ENCODE results near the gene ZMYND11.

Gene ZMYND11

GRCh38 chr10:226018-226417 lies 90.8 kb downstream of the ZMYND11 start:
- CTCF ChIA-PET, result no interaction called here
- POLR2A ChIA-PET, result no interaction called here
- TF ChIP-seq SUZ12 (IDR thresholded peaks at IDR 0.05), result no peak
- TF ChIP-seq LEF1 (IDR thresholded peaks at IDR 0.05; ENCODE audit: borderline replicate concordance), result no peak
- TF ChIP-seq HDGF (IDR thresholded peaks at IDR 0.05; ENCODE audit: borderline replicate concordance), result no peak
- TF ChIP-seq ARNT (IDR thresholded peaks at IDR 0.05), result no peak
- no peak for TF ChIP-seq CTBP1 (IDR thresholded peaks at IDR 0.05; ENCODE audit: borderline replicate concordance)
- no peak for TF ChIP-seq ZNF384 (IDR thresholded peaks at IDR 0.05)
- no peak for TF ChIP-seq TARDBP (IDR thresholded peaks at IDR 0.05)
- no peak for TF ChIP-seq NFRKB (IDR thresholded peaks at IDR 0.05)
- TF ChIP-seq FOXM1 (IDR thresholded peaks at IDR 0.05; ENCODE audit: borderline replicate concordance), result no peak
- TF ChIP-seq FOXA1 (IDR thresholded peaks at IDR 0.05), result no peak
- TF ChIP-seq SP1 (IDR thresholded peaks at IDR 0.05), result no peak
- no peak for DNase-seq (ENCODE audit: extremely low spot score)

GRCh38 chr10:227014-227413 lies 91.8 kb downstream of the ZMYND11 start:
- ChIA-PET POLR2A (no interaction called here), CTCF (no interaction called here)
- no peak for DNase-seq (ENCODE audit: extremely low spot score)
- no peak for TF ChIP-seq L3MBTL2 (conservative IDR thresholded peaks at IDR 0.05)
- TF ChIP-seq FOXK2 (IDR thresholded peaks at IDR 0.05), result no peak
- no peak for TF ChIP-seq CTBP1 (IDR thresholded peaks at IDR 0.05; ENCODE audit: borderline replicate concordance)
- TF ChIP-seq ZNF384 (IDR thresholded peaks at IDR 0.05), result no peak

GRCh38 chr10:228366-228765 lies 93.1 kb downstream of the ZMYND11 start:
- TF ChIP-seq BHLHE40 (IDR thresholded peaks at IDR 0.05; ENCODE audit: borderline replicate concordance) (no peak), TARDBP (IDR thresholded peaks at IDR 0.05) (no peak), SP1 (IDR thresholded peaks at IDR 0.05) (no peak), FOXA1 (IDR thresholded peaks at IDR 0.05) (no peak), PKNOX1 (IDR thresholded peaks at IDR 0.05) (no peak), HDGF (IDR thresholded peaks at IDR 0.05; ENCODE audit: borderline replicate concordance) (no peak), FOXK2 (IDR thresholded peaks at IDR 0.05) (no peak), NFRKB (IDR thresholded peaks at IDR 0.05) (no peak), LEF1 (IDR thresholded peaks at IDR 0.05; ENCODE audit: borderline replicate concordance) (no peak), CTBP1 (IDR thresholded peaks at IDR 0.05; ENCODE audit: borderline replicate concordance) (no peak), FOXM1 (IDR thresholded peaks at IDR 0.05; ENCODE audit: borderline replicate concordance) (no peak), ZNF384 (IDR thresholded peaks at IDR 0.05) (no peak), ARNT (IDR thresholded peaks at IDR 0.05) (no peak), L3MBTL2 (conservative IDR thresholded peaks at IDR 0.05) (no peak), ELF4 (IDR thresholded peaks at IDR 0.05) (no peak), SUZ12 (IDR thresholded peaks at IDR 0.05) (no peak)
- ChIA-PET CTCF (no interaction called here), POLR2A (no interaction called here)
- DNase-seq (ENCODE audit: extremely low spot score), result no peak

- POLR2A ChIA-PET, result no interaction called here
- peak; percentile 16 for DNase-seq (ENCODE audit: extremely low spot score)
- TF ChIP-seq L3MBTL2 (conservative IDR thresholded peaks at IDR 0.05) (no peak), SP1 (IDR thresholded peaks at IDR 0.05) (no peak), ZNF384 (IDR thresholded peaks at IDR 0.05) (no peak), CTBP1 (IDR thresholded peaks at IDR 0.05; ENCODE audit: borderline replicate concordance) (no peak), ARNT (IDR thresholded peaks at IDR 0.05) (no peak), NFRKB (IDR thresholded peaks at IDR 0.05) (no peak), TARDBP (IDR thresholded peaks at IDR 0.05) (no peak), FOXM1 (IDR thresholded peaks at IDR 0.05; ENCODE audit: borderline replicate concordance) (no peak), BHLHE40 (IDR thresholded peaks at IDR 0.05; ENCODE audit: borderline replicate concordance) (no peak), SUZ12 (IDR thresholded peaks at IDR 0.05) (no peak), HDGF (IDR thresholded peaks at IDR 0.05; ENCODE audit: borderline replicate concordance) (no peak), FOXA1 (IDR thresholded peaks at IDR 0.05) (no peak)
- CTCF ChIA-PET, result no interaction called here
Measured at GRCh38 chr10:230758-231157, 95.5 kb downstream of the ZMYND11 start.

- ChIA-PET POLR2A (no interaction called here), CTCF (no interaction called here)
- no peak for DNase-seq (ENCODE audit: extremely low spot score)
- TF ChIP-seq ZNF384 (IDR thresholded peaks at IDR 0.05) (no peak), ELF4 (IDR thresholded peaks at IDR 0.05) (no peak), BHLHE40 (IDR thresholded peaks at IDR 0.05; ENCODE audit: borderline replicate concordance) (no peak), FOXA1 (IDR thresholded peaks at IDR 0.05) (no peak)
Measured at GRCh38 chr10:232061-232460, 96.8 kb downstream of the ZMYND11 start.

GRCh38 chr10:232878-233277 lies 97.6 kb downstream of the ZMYND11 start:
- DNase-seq (ENCODE audit: extremely low spot score), result no peak
- no peak for TF ChIP-seq FOXA1 (IDR thresholded peaks at IDR 0.05)
- no peak for TF ChIP-seq SUZ12 (IDR thresholded peaks at IDR 0.05)
- no peak for TF ChIP-seq L3MBTL2 (conservative IDR thresholded peaks at IDR 0.05)
- no peak for TF ChIP-seq TARDBP (IDR thresholded peaks at IDR 0.05)
- no peak for TF ChIP-seq ARNT (IDR thresholded peaks at IDR 0.05)
- TF ChIP-seq LEF1 (IDR thresholded peaks at IDR 0.05; ENCODE audit: borderline replicate concordance), result no peak
- TF ChIP-seq ELF4 (IDR thresholded peaks at IDR 0.05), result no peak
- CTCF ChIA-PET, result no interaction called here
- POLR2A ChIA-PET, result no interaction called here

- CTCF ChIA-PET, result interaction anchor here (0.6 kb wide), 1 partner anchor 55 kb away, joined by 3 read pairs; no protein-coding TSS in a partner anchor
- DNase-seq (ENCODE audit: extremely low spot score), result no peak
Measured at GRCh38 chr10:234708-235406, 99.6 kb downstream of the ZMYND11 start.

More at GRCh38 chr10:234708-235406, 99.6 kb downstream of the ZMYND11 start:
- POLR2A ChIA-PET, result no interaction called here
- TF ChIP-seq SUZ12 (IDR thresholded peaks at IDR 0.05) (no peak), FOXM1 (IDR thresholded peaks at IDR 0.05; ENCODE audit: borderline replicate concordance) (no peak), BHLHE40 (IDR thresholded peaks at IDR 0.05; ENCODE audit: borderline replicate concordance) (no peak), L3MBTL2 (conservative IDR thresholded peaks at IDR 0.05) (no peak), CTBP1 (IDR thresholded peaks at IDR 0.05; ENCODE audit: borderline replicate concordance) (no peak), FOXA1 (IDR thresholded peaks at IDR 0.05) (no peak), PKNOX1 (IDR thresholded peaks at IDR 0.05) (no peak), ZNF384 (IDR thresholded peaks at IDR 0.05) (no peak), ELF4 (IDR thresholded peaks at IDR 0.05) (no peak), SP1 (IDR thresholded peaks at IDR 0.05) (no peak), LEF1 (IDR thresholded peaks at IDR 0.05; ENCODE audit: borderline replicate concordance) (no peak), TARDBP (IDR thresholded peaks at IDR 0.05) (no peak), NFRKB (IDR thresholded peaks at IDR 0.05) (no peak), ARNT (IDR thresholded peaks at IDR 0.05) (no peak), FOXK2 (IDR thresholded peaks at IDR 0.05) (no peak), HDGF (IDR thresholded peaks at IDR 0.05; ENCODE audit: borderline replicate concordance) (no peak)

Data from HEK293T (cell line).